Measurements from ENCODE around the gene CTDP1. TPM values are rescaled to one million over a fixed set of nuclear protein-coding genes. Genes with fewer than 3 reads are reported as not detected.

Gene CTDP1
- total RNA-seq, 1 experiment from 2014 or later, result 31.7 TPM

DNA sequence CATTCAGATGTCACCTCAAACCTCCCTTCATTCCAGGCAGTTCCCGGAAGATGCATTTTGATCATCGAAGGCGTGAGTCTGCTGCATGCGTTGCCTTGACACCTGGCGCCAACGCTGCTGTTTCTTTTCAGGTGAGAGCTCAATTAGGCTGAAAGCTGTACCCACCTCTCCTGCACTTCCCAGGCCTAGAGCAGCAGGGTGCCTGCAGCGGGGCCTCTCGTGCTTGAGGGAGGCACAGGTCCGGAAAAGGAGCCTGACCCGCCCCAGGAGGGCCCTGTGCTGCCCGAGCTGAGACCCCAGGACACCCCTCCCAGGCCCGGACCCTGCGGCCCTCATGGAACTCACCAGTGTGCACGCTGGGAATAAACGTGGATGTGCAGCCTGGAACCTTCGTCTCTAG is 86.7 kb downstream of the CTDP1 start:
- DNase-seq (no peak), ATAC-seq (no peak)
- Histone ChIP-seq H3K9ac (ENCODE audit: low read length) (no peak overlapping the region), H3K27ac (ENCODE audit: low read length) (no peak overlapping the region), H3K27me3 (ENCODE audit: low read length) (peaks cover 34% of the 10 kb centered on the region), H3K79me2 (ENCODE audit: low read length) (no peaks in the 10 kb centered on the region), H3K9me3 (ENCODE audit: low read length) (no peaks in the 10 kb centered on the region), H3K4me1 (ENCODE audit: insufficient read depth, low read length) (no peaks in the 10 kb centered on the region), H3K9me2 (replicated peaks; ENCODE audit: low read length) (no peaks in the 10 kb centered on the region), H3K36me3 (ENCODE audit: low read depth, low read length) (no peaks in the 10 kb centered on the region), H3K4me2 (ENCODE audit: low read length) (no peak overlapping the region), H4K20me1 (ENCODE audit: low read length) (no peaks in the 10 kb centered on the region), H2AFZ (ENCODE audit: low read length) (no peak overlapping the region), H3K4me3 (ENCODE audit: low read length) (no peak overlapping the region), H3F3A (ENCODE audit: low read length, unreplicated experiment) (no peaks in the 10 kb centered on the region)
- TF ChIP-seq, protein P1, sequence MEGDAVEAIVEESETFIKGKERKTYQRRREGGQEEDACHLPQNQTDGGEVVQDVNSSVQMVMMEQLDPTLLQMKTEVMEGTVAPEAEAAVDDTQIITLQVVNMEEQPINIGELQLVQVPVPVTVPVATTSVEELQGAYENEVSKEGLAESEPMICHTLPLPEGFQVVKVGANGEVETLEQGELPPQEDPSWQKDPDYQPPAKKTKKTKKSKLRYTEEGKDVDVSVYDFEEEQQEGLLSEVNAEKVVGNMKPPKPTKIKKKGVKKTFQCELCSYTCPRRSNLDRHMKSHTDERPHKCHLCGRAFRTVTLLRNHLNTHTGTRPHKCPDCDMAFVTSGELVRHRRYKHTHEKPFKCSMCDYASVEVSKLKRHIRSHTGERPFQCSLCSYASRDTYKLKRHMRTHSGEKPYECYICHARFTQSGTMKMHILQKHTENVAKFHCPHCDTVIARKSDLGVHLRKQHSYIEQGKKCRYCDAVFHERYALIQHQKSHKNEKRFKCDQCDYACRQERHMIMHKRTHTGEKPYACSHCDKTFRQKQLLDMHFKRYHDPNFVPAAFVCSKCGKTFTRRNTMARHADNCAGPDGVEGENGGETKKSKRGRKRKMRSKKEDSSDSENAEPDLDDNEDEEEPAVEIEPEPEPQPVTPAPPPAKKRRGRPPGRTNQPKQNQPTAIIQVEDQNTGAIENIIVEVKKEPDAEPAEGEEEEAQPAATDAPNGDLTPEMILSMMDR (conservative IDR thresholded peaks at IDR 0.05; ENCODE audit: low read depth, low read length), result no peak
- no peak for TF ChIP-seq EZH2phosphoT487 (IDR thresholded peaks at IDR 0.05; ENCODE audit: borderline replicate concordance, low read length)
- no peak for TF ChIP-seq EZH2 (IDR thresholded peaks at IDR 0.05; ENCODE audit: low read length, unreplicated experiment)
- ChIA-PET CTCF (no interaction called here), POLR2A (ENCODE audit: unreplicated experiment) (no interaction called here)
- intact Hi-C loops (cut with micrococcal nuclease), result no loop called here
- BruUV-seq (replicated peaks), result no TSS peak

DNA sequence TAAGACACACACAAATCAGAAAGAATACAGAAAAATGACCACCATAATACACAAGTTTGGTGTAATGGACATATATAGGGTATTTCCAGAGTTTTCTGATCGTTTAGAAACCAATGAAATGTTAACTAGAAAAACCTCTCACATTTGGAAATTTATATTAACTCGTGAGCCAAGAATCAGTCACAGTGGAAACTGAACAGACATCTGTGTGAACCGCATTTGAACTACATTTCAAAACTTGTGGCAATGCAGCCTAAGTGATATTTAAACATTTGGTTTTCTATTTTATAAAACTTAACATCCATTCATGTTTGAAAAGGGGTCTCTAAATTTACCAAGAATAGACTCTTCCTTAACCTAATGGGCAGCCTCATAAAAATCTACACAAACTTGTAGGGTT is 89.1 kb downstream of the CTDP1 start:
- CTCF ChIA-PET, result no interaction called here
- TF ChIP-seq EZH2phosphoT487 (IDR thresholded peaks at IDR 0.05; ENCODE audit: borderline replicate concordance, low read length), result no peak
- TF ChIP-seq EZH2 (IDR thresholded peaks at IDR 0.05; ENCODE audit: low read length, unreplicated experiment), result no peak
- TF ChIP-seq, protein P1 (conservative IDR thresholded peaks at IDR 0.05; ENCODE audit: low read depth, low read length), result no peak
- Histone ChIP-seq H3K9me3 (ENCODE audit: low read length) (no peaks in the 10 kb centered on the region), H3K4me2 (ENCODE audit: low read length) (no peak overlapping the region), H3K4me1 (ENCODE audit: insufficient read depth, low read length) (no peaks in the 10 kb centered on the region), H3F3A (ENCODE audit: low read length, unreplicated experiment) (no peaks in the 10 kb centered on the region), H3K36me3 (ENCODE audit: low read depth, low read length) (no peaks in the 10 kb centered on the region), H3K79me2 (ENCODE audit: low read length) (no peaks in the 10 kb centered on the region), H3K9ac (ENCODE audit: low read length) (no peak overlapping the region), H2AFZ (ENCODE audit: low read length) (no peak overlapping the region), H3K9me2 (replicated peaks; ENCODE audit: low read length) (no peaks in the 10 kb centered on the region), H3K4me3 (ENCODE audit: low read length) (no peak overlapping the region), H3K27ac (ENCODE audit: low read length) (no peak overlapping the region), H4K20me1 (ENCODE audit: low read length) (no peaks in the 10 kb centered on the region), H3K27me3 (ENCODE audit: low read length) (peaks cover 57% of the 10 kb centered on the region)
- DNase-seq (no peak), ATAC-seq (no peak)
- BruUV-seq (replicated peaks), result no TSS peak
- intact Hi-C loops (cut with micrococcal nuclease), result no loop called here
- POLR2A ChIA-PET (ENCODE audit: unreplicated experiment), result no interaction called here

DNA sequence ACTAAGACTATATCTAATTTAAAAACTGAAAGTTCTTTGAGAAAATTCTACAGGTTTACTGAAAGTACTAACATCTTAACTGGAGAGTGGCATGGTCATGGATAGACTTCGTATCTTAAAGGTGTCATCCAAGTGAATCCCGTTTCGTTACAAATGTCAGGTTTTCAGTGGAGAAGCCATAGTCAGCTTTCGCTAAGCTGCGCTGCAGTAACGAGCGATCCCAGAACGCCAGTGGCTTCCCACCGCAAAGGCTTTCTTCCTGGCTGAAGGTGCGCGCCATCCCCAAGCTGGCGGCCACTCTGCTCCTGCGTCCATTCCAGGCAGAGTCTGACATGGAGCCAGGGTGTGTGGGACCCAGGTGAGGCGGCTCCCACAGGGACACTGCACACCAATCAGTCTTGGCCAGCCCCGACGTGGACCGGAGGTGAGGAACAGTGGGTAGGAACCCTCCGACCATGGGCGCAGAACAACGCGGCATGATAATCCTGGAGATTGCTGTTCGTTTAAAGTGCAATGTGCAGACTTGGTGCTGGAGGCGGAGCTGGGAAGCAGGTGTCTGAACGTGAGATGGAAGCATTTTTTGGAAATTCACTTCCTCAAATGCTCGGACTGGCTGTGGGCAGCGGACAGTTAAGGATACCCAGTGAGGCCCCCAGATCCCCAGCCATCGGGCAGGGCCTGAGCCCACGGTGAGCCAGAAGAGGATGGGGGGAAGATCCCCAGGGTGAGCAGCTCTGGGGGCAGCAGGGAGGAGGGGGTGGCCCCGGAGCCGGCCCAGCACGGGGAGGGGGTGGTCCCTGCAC is 90.3 kb downstream of the CTDP1 start:
- no peaks in the 10 kb centered on the region for H4K20me1 ChIP-seq (ENCODE audit: low read length)
- no peaks in the 10 kb centered on the region for H3K4me1 ChIP-seq (ENCODE audit: insufficient read depth, low read length)
- H3K79me2 ChIP-seq (ENCODE audit: low read length), result no peaks in the 10 kb centered on the region
- no peak overlapping the region for H3K9ac ChIP-seq (ENCODE audit: low read length)
- no peak overlapping the region for H3K27ac ChIP-seq (ENCODE audit: low read length)
- H3K4me3 ChIP-seq (ENCODE audit: low read length), result no peak overlapping the region
- DNase-seq (no peak), ATAC-seq (no peak)
- H3K9me2 ChIP-seq (replicated peaks; ENCODE audit: low read length), result no peaks in the 10 kb centered on the region
- H3K4me2 ChIP-seq (ENCODE audit: low read length), result no peak overlapping the region
- H3K27me3 ChIP-seq (ENCODE audit: low read length), result peaks cover 60% of the 10 kb centered on the region
- CTCF ChIA-PET, result no interaction called here
- H3K9me3 ChIP-seq (ENCODE audit: low read length), result no peaks in the 10 kb centered on the region
- TF ChIP-seq, protein P1 (conservative IDR thresholded peaks at IDR 0.05; ENCODE audit: low read depth, low read length), result no peak
- no peak for TF ChIP-seq EZH2phosphoT487 (IDR thresholded peaks at IDR 0.05; ENCODE audit: borderline replicate concordance, low read length)
- TF ChIP-seq EZH2 (IDR thresholded peaks at IDR 0.05; ENCODE audit: low read length, unreplicated experiment), result no peak
- POLR2A ChIA-PET (ENCODE audit: unreplicated experiment), result no interaction called here
- H3F3A ChIP-seq (ENCODE audit: low read length, unreplicated experiment), result no peaks in the 10 kb centered on the region
- BruUV-seq (replicated peaks), result no TSS peak
- H3K36me3 ChIP-seq (ENCODE audit: low read depth, low read length), result no peaks in the 10 kb centered on the region
- intact Hi-C loops (cut with micrococcal nuclease), result no loop called here
- H2AFZ ChIP-seq (ENCODE audit: low read length), result no peak overlapping the region
